ENCODE data around the gene DHDH.

The DHDH gene

DNA sequence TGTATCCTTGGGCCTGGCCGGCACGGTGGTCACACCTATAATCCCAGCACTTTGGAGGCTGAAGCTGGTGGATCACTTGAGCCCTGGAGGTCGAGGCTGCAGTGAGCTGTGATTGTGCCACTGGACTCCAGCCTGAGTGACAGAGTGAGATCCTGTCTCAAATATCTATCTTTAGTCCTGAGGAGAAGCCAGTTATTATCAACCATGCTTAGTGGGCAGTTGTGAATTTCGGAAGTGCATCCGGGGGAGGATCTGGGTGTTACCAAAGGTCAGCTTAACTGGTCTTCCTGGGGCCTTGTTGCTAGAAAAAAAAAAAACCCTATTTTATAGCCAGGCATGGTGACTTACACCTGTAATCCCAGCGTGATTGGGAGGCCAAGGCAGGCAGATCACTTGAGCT lies 9.6 kb downstream of the DHDH start:
- Histone ChIP-seq H3K27me3 (ENCODE audit: insufficient read depth, insufficient read length) (no peaks in the 10 kb centered on the region), H3K4me3 (ENCODE audit: insufficient read length, low read depth) (no peak overlapping the region), H3K4me1 (ENCODE audit: insufficient read depth, insufficient read length) (no peaks in the 10 kb centered on the region), H3K36me3 (ENCODE audit: insufficient read depth, insufficient read length, low read length) (no peaks in the 10 kb centered on the region), H3K9ac (ENCODE audit: insufficient read length, low read depth) (no peak overlapping the region), H3K9me3 (ENCODE audit: insufficient read depth, low read length) (peaks cover 23% of the 10 kb centered on the region; the same call in 1 of the 2 replicates)
- DNase-seq (ENCODE audit: low read depth, low spot score) = no peak
- TF ChIP-seq YY1 (IDR thresholded peaks at IDR 0.05; ENCODE audit: insufficient read depth, insufficient read length) = no peak
- TF ChIP-seq SUZ12 (IDR thresholded peaks at IDR 0.05; ENCODE audit: extremely low read depth, insufficient read depth, insufficient read length) = no peak
- TF ChIP-seq ZNF274 (IDR thresholded peaks at IDR 0.05; ENCODE audit: low read depth, low read length) = no peak

DNA sequence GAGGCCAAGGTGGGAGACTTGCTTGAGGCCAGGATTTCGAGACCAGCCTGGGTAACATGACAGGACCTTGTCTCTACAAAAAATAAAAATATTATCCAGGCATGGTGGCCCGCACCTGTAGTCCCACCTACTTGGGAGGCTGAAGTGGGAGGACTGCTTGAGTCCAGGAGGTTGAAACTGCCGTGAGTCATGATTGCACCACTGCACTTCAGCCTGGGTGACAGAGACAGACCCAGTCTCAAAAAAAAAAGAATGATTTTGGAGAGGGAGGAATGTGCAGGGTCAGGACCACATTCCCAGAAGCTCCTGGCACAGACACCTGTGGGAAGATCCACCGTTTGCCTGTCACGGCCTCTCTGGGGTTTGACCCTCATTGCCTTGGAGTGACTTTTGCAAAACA lies 11.9 kb downstream of the DHDH start:
- Histone ChIP-seq H3K27me3 (ENCODE audit: insufficient read depth, insufficient read length) (no peaks in the 10 kb centered on the region), H3K9ac (ENCODE audit: insufficient read length, low read depth) (no peak overlapping the region), H3K4me1 (ENCODE audit: insufficient read depth, insufficient read length) (no peaks in the 10 kb centered on the region), H3K4me3 (ENCODE audit: insufficient read length, low read depth) (no peak overlapping the region), H3K9me3 (ENCODE audit: insufficient read depth, low read length) (peaks cover 23% of the 10 kb centered on the region; the same call in 1 of the 2 replicates), H3K36me3 (ENCODE audit: insufficient read depth, insufficient read length, low read length) (no peaks in the 10 kb centered on the region)
- TF ChIP-seq YY1 (IDR thresholded peaks at IDR 0.05; ENCODE audit: insufficient read depth, insufficient read length) (no peak), SUZ12 (IDR thresholded peaks at IDR 0.05; ENCODE audit: extremely low read depth, insufficient read depth, insufficient read length) (no peak), ZNF274 (IDR thresholded peaks at IDR 0.05; ENCODE audit: low read depth, low read length) (no peak)
- no peak for DNase-seq (ENCODE audit: low read depth, low spot score)

- Histone ChIP-seq H3K4me3 (ENCODE audit: insufficient read length, low read depth) (no peak overlapping the region), H3K27me3 (ENCODE audit: insufficient read depth, insufficient read length) (no peaks in the 10 kb centered on the region), H3K9ac (ENCODE audit: insufficient read length, low read depth) (no peak overlapping the region), H3K9me3 (ENCODE audit: insufficient read depth, low read length) (peaks cover 19% of the 10 kb centered on the region; the same call in 1 of the 2 replicates), H3K4me1 (ENCODE audit: insufficient read depth, insufficient read length) (no peaks in the 10 kb centered on the region), H3K36me3 (ENCODE audit: insufficient read depth, insufficient read length, low read length) (no peaks in the 10 kb centered on the region)
- no peak for TF ChIP-seq YY1 (IDR thresholded peaks at IDR 0.05; ENCODE audit: insufficient read depth, insufficient read length)
- TF ChIP-seq SUZ12 (IDR thresholded peaks at IDR 0.05; ENCODE audit: extremely low read depth, insufficient read depth, insufficient read length) = no peak
- no peak for TF ChIP-seq ZNF274 (IDR thresholded peaks at IDR 0.05; ENCODE audit: low read depth, low read length)
- DNase-seq (ENCODE audit: low read depth, low spot score) = no peak
Measured at GRCh38 chr19:48945817-48946216, 12.3 kb downstream of the DHDH start.

GRCh38 chr19:48946463-48947257 lies 13.2 kb downstream of the DHDH start:
- no peak overlapping the region for H3K9ac ChIP-seq (ENCODE audit: insufficient read length, low read depth)
- no peak for TF ChIP-seq YY1 (IDR thresholded peaks at IDR 0.05; ENCODE audit: insufficient read depth, insufficient read length)
- TF ChIP-seq SUZ12 (IDR thresholded peaks at IDR 0.05; ENCODE audit: extremely low read depth, insufficient read depth, insufficient read length) = no peak
- TF ChIP-seq ZNF274 (IDR thresholded peaks at IDR 0.05; ENCODE audit: low read depth, low read length) = no peak
- no peaks in the 10 kb centered on the region for H3K27me3 ChIP-seq (ENCODE audit: insufficient read depth, insufficient read length)
- H3K4me3 ChIP-seq (ENCODE audit: insufficient read length, low read depth) = no peak overlapping the region
- DNase-seq (ENCODE audit: low read depth, low spot score) = no peak
- no peaks in the 10 kb centered on the region for H3K36me3 ChIP-seq (ENCODE audit: insufficient read depth, insufficient read length, low read length)
- no peaks in the 10 kb centered on the region for H3K4me1 ChIP-seq (ENCODE audit: insufficient read depth, insufficient read length)
- H3K9me3 ChIP-seq (ENCODE audit: insufficient read depth, low read length) = peaks cover 12% of the 10 kb centered on the region; the same call in 1 of the 2 replicates

GRCh38 chr19:48947258-48947542 lies 13.7 kb downstream of the DHDH start:
- no peaks in the 10 kb centered on the region for H3K27me3 ChIP-seq (ENCODE audit: insufficient read depth, insufficient read length)
- peaks cover 12% of the 10 kb centered on the region; the same call in 1 of the 2 replicates for H3K9me3 ChIP-seq (ENCODE audit: insufficient read depth, low read length)
- no peaks in the 10 kb centered on the region for H3K4me1 ChIP-seq (ENCODE audit: insufficient read depth, insufficient read length)
- no peaks in the 10 kb centered on the region for H3K36me3 ChIP-seq (ENCODE audit: insufficient read depth, insufficient read length, low read length)
- TF ChIP-seq SUZ12 (IDR thresholded peaks at IDR 0.05; ENCODE audit: extremely low read depth, insufficient read depth, insufficient read length) (no peak), ZNF274 (IDR thresholded peaks at IDR 0.05; ENCODE audit: low read depth, low read length) (no peak), YY1 (IDR thresholded peaks at IDR 0.05; ENCODE audit: insufficient read depth, insufficient read length) (no peak)
- no peak overlapping the region for H3K4me3 ChIP-seq (ENCODE audit: insufficient read length, low read depth)
- no peak overlapping the region for H3K9ac ChIP-seq (ENCODE audit: insufficient read length, low read depth)
- DNase-seq (ENCODE audit: low read depth, low spot score) = no peak

- no peaks in the 10 kb centered on the region for H3K4me1 ChIP-seq (ENCODE audit: insufficient read depth, insufficient read length)
- TF ChIP-seq SUZ12 (IDR thresholded peaks at IDR 0.05; ENCODE audit: extremely low read depth, insufficient read depth, insufficient read length) = no peak
- no peak for TF ChIP-seq ZNF274 (IDR thresholded peaks at IDR 0.05; ENCODE audit: low read depth, low read length)
- no peak for TF ChIP-seq YY1 (IDR thresholded peaks at IDR 0.05; ENCODE audit: insufficient read depth, insufficient read length)
- DNase-seq (ENCODE audit: low read depth, low spot score) = no peak
- no peaks in the 10 kb centered on the region for H3K36me3 ChIP-seq (ENCODE audit: insufficient read depth, insufficient read length, low read length)
- H3K9me3 ChIP-seq (ENCODE audit: insufficient read depth, low read length) = peaks cover 12% of the 10 kb centered on the region; the same call in 1 of the 2 replicates
- no peak overlapping the region for H3K9ac ChIP-seq (ENCODE audit: insufficient read length, low read depth)
- H3K4me3 ChIP-seq (ENCODE audit: insufficient read length, low read depth) = no peak overlapping the region
- no peaks in the 10 kb centered on the region for H3K27me3 ChIP-seq (ENCODE audit: insufficient read depth, insufficient read length)
Measured at GRCh38 chr19:48950159-48950558, 16.7 kb downstream of the DHDH start.

DNA sequence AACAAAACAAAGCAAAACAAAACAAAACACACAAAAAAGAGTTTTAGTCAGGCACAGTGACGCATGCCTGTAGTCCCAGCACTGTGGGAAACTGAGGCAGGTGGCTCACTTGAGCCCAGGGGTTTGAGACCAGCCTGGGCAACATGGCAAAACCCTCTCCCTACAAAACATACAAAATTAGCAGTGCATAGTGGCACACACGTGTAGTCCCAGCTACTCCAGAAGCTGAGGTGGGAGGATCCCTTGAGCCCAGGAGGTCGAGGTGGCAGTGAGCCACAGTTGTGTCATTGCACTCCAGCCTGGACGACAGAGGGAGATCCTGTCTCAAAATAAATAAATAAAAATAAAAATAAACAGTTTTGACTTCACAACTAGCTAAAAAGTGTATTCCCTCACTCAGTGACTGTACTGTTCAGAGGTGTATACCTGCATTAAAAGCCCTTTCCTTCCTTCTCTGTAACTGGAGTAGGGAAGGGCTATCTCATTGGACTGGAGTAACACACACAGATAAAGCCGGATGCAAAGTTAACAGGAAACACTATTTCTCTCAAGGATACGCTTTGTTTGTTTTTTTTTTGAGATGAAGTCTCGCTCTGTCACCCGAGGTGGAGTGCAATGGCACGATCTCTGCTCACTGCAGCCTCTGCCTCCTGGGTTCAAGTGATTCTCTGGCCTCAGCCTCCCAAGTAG lies 17.5 kb downstream of the DHDH start:
- peaks cover 12% of the 10 kb centered on the region; the same call in 1 of the 2 replicates for H3K9me3 ChIP-seq (ENCODE audit: insufficient read depth, low read length)
- peaks cover 7% of the 10 kb centered on the region for H3K36me3 ChIP-seq (ENCODE audit: insufficient read depth, insufficient read length, low read length)
- no peak for DNase-seq (ENCODE audit: low read depth, low spot score)
- H3K4me1 ChIP-seq (ENCODE audit: insufficient read depth, insufficient read length) = peaks cover 2% of the 10 kb centered on the region
- TF ChIP-seq YY1 (IDR thresholded peaks at IDR 0.05; ENCODE audit: insufficient read depth, insufficient read length) (no peak), SUZ12 (IDR thresholded peaks at IDR 0.05; ENCODE audit: extremely low read depth, insufficient read depth, insufficient read length) (no peak), ZNF274 (IDR thresholded peaks at IDR 0.05; ENCODE audit: low read depth, low read length) (no peak)
- H3K4me3 ChIP-seq (ENCODE audit: insufficient read length, low read depth) = no peak overlapping the region
- no peak overlapping the region for H3K9ac ChIP-seq (ENCODE audit: insufficient read length, low read depth)
- no peaks in the 10 kb centered on the region for H3K27me3 ChIP-seq (ENCODE audit: insufficient read depth, insufficient read length)
